HG02840 (cell line): Measurements from ENCODE around the gene AQP6.

Experiments used
- ATAC-seq: cut with Tn5 transposase; IDR thresholded peaks from one replicate; pipeline ENCODE4 v1.9.1; 2021; ENCODE audit warnings: mild to moderate bottlenecking, moderate library complexity, moderate number of reproducible peaks; ENCODE audit not compliant: unreplicated experiment, low FRiP score

The AQP6 gene

DNA sequence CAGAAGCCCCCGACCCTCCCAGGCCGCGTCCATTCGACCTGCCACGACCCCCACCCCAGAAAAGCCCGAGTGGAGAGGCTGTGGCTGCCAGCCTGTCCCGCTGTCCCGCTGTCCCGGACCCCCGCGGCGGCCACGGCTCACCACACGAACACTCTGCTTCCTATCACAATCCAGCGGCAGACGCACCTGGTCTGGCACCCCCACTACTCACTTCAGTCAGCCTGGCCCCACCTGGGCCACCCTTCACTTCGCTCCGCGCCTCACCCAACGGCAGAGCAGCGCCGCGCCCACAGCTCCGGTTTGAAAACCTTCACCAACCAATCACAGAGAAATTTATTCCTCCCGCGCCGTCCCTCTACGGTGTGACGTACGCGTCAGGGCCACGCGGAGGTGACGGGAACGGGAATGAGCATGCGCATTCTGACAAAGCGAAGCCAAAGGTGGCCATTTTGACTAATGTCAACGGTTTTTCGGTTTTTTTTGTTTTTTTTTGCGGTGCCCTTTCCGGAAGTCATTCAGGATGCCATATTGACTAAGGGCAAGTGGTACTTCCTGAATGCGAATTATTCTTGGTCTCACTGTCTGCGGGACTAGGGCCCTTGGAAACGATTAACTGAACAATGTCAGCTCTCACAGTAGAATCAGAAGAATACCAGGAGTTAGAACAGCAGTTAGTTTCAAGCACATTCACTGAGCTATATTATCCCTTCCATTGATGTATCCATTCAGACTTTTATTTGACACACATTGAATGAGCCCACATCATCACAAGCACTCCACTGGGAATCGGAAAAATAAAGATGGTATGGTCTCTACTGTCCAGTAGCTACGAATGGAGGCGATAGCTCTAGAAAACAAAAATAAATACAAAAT is 52.7 kb downstream of the AQP6 start, which contains the start of gene RACGAP1:
TSS of gene RACGAP1 (minus strand) at position 308 of the 873 bp plus-strand sequence. CDS start 8,779 bp downstream, outside the sequence.
- ATAC-seq = peak; percentile 99

DNA sequence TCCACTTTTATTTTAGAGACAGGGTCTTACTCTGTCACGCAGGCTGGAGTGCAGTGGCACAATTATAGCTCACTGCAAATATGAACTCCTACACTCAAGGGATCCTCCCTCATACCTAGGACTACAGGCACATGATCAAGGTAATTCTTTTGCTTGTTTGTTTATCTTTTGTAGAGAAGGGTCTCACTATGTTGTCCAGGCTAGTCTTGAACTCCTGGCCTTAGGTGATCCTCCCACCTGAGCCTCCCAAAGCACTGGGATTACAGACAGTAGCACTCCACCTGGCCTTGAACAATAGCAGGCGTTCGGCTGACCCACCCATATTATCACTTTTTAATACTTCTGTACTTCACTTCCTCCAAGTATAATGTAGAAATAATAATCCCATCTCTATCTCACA is 53.9 kb downstream of the AQP6 start:
- no peak for ATAC-seq
